TTC549 (cell line): Measurements from ENCODE around the gene CDC42BPB.

ENCODE experiments used
- FAIRE-seq: peaks from 2 replicates; lab custom pipeline; 2012; peaks lifted over from hg19 to GRCh38; lab: Jason Lieb, UNC

CDC42BPB gene

GRCh38 chr14:102943454-102943853 lies 113.9 kb downstream of the CDC42BPB start:
- no peak for FAIRE-seq

DNA sequence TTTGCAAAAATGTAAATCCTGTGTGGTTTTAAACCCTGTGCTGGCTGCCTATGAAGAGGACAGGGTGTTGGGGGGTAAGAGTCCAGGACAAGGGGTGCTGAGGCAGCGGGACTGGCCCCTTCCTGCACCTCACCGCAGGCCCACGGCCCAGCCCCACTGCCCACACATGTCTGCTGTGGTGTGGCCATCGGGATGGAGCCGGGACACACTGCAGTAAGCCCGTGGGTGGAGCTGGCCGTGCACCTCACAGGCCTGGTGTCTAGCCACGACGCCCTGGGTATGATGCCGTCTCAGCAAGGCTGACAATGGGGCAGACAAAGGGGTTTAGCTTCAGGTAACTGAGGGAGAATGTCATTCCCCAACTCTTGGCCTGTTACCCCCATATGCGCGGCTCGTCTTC lies 115.3 kb downstream of the CDC42BPB start:
- no peak for FAIRE-seq

- FAIRE-seq = no peak
Observed at GRCh38 chr14:102941419-102942011, 115.8 kb downstream of the CDC42BPB start.

- no peak for FAIRE-seq
Observed at GRCh38 chr14:102940729-102941362, 116.5 kb downstream of the CDC42BPB start.

- FAIRE-seq = no peak
Observed at GRCh38 chr14:102939820-102940561, 117.4 kb downstream of the CDC42BPB start.

GRCh38 chr14:102939329-102939728 lies 118.0 kb downstream of the CDC42BPB start:
- FAIRE-seq = no peak

DNA sequence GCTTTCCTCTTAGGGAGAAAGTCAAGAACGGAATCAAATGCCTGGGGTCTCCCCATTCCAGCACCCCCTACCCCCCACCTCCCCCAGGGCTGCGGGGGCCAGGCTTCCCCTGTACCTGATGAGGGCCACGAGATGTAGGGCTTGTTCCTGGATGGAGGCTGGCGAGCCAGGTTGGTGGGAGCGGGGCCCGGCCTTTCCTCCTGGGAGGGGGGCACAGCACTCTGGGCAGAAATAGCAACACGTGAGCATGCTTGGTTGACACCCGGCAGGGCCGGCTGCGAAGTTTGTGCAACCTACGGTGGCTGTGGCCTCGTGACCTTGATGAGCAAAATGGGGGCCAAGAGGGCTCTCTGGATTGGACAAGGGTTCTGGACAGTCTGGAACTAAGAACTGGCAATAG lies 119.2 kb downstream of the CDC42BPB start:
- no peak for FAIRE-seq

DNA sequence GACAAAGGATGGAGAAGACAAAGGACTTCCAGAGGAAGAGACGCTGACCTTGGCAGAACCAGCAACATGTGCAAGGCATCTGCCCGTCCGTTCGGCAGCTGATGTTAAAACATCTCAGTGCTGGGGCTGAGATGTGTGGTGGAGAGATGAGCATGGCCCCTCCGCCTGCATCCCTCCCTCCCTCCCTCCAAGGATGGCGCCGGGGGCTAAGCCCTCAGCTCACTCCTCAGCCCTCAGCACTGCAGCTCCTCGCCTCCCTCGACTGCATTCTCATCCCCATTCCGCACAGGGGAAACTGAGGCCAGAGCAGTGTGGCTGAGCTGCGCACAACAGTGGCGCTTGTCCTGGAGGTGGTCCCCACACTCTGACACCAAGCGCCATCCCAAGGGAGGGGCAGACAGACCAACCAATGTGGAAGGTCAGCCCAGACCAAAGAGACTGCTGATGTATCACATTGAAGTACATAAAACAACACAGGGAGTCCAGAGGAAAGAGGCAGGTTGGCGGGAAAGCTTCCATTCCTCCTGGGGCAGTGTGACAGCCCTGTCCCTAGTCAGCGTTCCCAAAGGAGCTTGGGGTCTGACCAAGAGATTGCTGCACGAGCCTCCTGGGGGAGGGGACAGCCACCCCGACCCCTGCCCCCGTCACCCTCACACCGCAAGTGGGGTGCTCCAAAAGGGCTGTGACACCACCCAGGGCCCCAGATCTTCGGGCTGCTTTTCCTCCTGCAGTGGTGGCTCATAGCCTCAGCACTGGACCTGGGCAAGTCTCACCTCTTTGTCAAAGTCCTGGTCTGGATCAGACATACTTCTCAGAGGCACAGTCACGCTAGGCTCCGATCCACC lies 119.8 kb downstream of the CDC42BPB start:
- no peak for FAIRE-seq

- no peak for FAIRE-seq
Observed at GRCh38 chr14:102935756-102936155, 121.6 kb downstream of the CDC42BPB start.

GRCh38 chr14:102933618-102934231 lies 123.6 kb downstream of the CDC42BPB start:
- FAIRE-seq = no peak

- no peak for FAIRE-seq
Observed at GRCh38 chr14:102932484-102933248, 124.7 kb downstream of the CDC42BPB start.

- FAIRE-seq = no peak
Observed at GRCh38 chr14:102931580-102932285, 125.6 kb downstream of the CDC42BPB start.

GRCh38 chr14:102930753-102931579 lies 126.4 kb downstream of the CDC42BPB start:
- no peak for FAIRE-seq

- no peak for FAIRE-seq
Observed at GRCh38 chr14:102930138-102930752, 127.1 kb downstream of the CDC42BPB start.

GRCh38 chr14:102929241-102930137 lies 127.9 kb downstream of the CDC42BPB start:
- no peak for FAIRE-seq

DNA sequence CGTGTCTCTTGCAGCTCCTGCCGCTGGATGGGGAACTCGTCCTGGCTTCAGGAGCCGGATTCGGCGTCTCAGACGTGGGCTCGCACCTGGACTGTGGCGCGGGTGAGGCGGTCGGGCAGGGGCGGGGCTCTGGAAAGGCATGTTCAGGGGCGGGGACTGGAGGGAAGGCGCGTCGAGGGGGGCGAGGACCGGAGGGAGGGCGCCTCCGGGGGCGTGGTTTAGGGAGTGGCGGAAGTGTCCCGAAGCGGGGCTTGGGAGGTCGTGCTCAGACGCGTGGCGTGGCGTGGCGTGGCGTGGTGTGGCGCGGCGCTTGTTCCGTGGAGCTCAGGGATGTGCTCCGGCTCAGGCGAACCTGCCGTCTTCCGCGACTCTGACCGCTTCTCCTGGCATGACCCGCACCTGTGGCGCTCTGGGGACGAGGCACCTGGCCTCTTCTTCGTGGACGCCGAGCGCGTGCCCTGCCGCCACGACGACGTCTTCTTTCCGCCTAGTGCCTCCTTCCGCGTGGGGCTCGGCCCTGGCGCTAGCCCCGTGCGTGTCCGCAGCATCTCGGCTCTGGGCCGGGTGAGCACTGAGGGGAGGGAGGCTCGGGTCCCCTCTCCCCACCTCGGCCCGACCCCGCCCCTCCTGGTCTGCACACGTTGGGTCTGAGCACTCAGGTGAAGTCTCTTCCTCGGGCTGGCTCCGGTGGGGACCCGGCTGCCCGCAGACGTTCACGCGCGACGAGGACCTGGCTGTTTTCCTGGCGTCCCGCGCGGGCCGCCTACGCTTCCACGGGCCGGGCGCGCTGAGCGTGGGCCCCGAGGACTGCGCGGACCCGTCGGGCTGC lies 128.7 kb downstream of the CDC42BPB start:
- no peak for FAIRE-seq

- no peak for FAIRE-seq
Observed at GRCh38 chr14:102927878-102928411, 129.4 kb downstream of the CDC42BPB start.
